ENCODE results near the gene ANKRD63.

ANKRD63 gene

GRCh38 chr15:40310001-40310959 is 27.4 kb upstream of the ANKRD63 start:
- DNase-seq (ENCODE audit: low read depth, low spot score) = no peak
- Histone ChIP-seq H3K27ac (peak overlapping the region; percentile 83), H3K36me3 (ENCODE audit: insufficient read depth, low read length) (no peaks in the 10 kb centered on the region), H3K4me3 (no peak overlapping the region), H3K9me3 (ENCODE audit: low read depth, low read length) (no peaks in the 10 kb centered on the region), H3K9ac (ENCODE audit: insufficient read length) (no peak overlapping the region)
- no peak for TF ChIP-seq FOXP2 (optimal IDR thresholded peaks at IDR 0.05; ENCODE audit: control extremely low read depth, extremely low read length, insufficient read depth)
- no peak for TF ChIP-seq POLR2AphosphoS5 (IDR thresholded peaks at IDR 0.05; ENCODE audit: borderline replicate concordance, low read depth, low read length)
- no peak for TF ChIP-seq EZH2 (IDR thresholded peaks at IDR 0.05)

GRCh38 chr15:40309344-40309862 is 26.5 kb upstream of the ANKRD63 start:
- H3K27ac ChIP-seq = peak overlapping the region; percentile 83
- no peak overlapping the region for H3K9ac ChIP-seq (ENCODE audit: insufficient read length)
- no peak for DNase-seq (ENCODE audit: low read depth, low spot score)
- H3K4me3 ChIP-seq = no peak overlapping the region
- H3K36me3 ChIP-seq (ENCODE audit: insufficient read depth, low read length) = no peaks in the 10 kb centered on the region
- TF ChIP-seq EZH2 (IDR thresholded peaks at IDR 0.05) (no peak), FOXP2 (optimal IDR thresholded peaks at IDR 0.05; ENCODE audit: control extremely low read depth, extremely low read length, insufficient read depth) (no peak), POLR2AphosphoS5 (IDR thresholded peaks at IDR 0.05; ENCODE audit: borderline replicate concordance, low read depth, low read length) (no peak)
- no peaks in the 10 kb centered on the region for H3K9me3 ChIP-seq (ENCODE audit: low read depth, low read length)

- Histone ChIP-seq H3K9ac (ENCODE audit: insufficient read length) (peak within 1 kb of the TSS; percentile 79), H3K9me3 (ENCODE audit: low read depth, low read length) (no peaks in the 10 kb centered on the region), H3K4me3 (peak within 1 kb of the TSS; percentile 81), H3K27ac (peak within 1 kb of the TSS; percentile 88), H3K36me3 (ENCODE audit: insufficient read depth, low read length) (peaks cover 9% of the 10 kb centered on the region; the same call in 1 of the 2 replicates)
- no peak for DNase-seq (ENCODE audit: low read depth, low spot score)
- TF ChIP-seq POLR2AphosphoS5 (IDR thresholded peaks at IDR 0.05; ENCODE audit: borderline replicate concordance, low read depth, low read length) (peak; percentile 36; the same call in 1 of the 2 replicates), EZH2 (IDR thresholded peaks at IDR 0.05) (no peak), FOXP2 (optimal IDR thresholded peaks at IDR 0.05; ENCODE audit: control extremely low read depth, extremely low read length, insufficient read depth) (no peak)
Observed at GRCh38 chr15:40307421-40308211, 24.8 kb upstream of the ANKRD63 start, which contains the start of gene PLCB2. Gene PLCB2, minus strand, starts transcription at chr15:40307935. Its CDS starts 263 bp downstream, at chr15:40307672.

GRCh38 chr15:40306908-40307307 is 24.0 kb upstream of the ANKRD63 start:
- no peak for DNase-seq (ENCODE audit: low read depth, low spot score)
- no peak overlapping the region for H3K27ac ChIP-seq
- no peaks in the 10 kb centered on the region for H3K9me3 ChIP-seq (ENCODE audit: low read depth, low read length)
- H3K9ac ChIP-seq (ENCODE audit: insufficient read length) = peak overlapping the region; percentile 6
- no peak for TF ChIP-seq POLR2AphosphoS5 (IDR thresholded peaks at IDR 0.05; ENCODE audit: borderline replicate concordance, low read depth, low read length)
- TF ChIP-seq EZH2 (IDR thresholded peaks at IDR 0.05) = no peak
- no peak for TF ChIP-seq FOXP2 (optimal IDR thresholded peaks at IDR 0.05; ENCODE audit: control extremely low read depth, extremely low read length, insufficient read depth)
- H3K4me3 ChIP-seq = peak overlapping the region; percentile 81
- peaks cover 16% of the 10 kb centered on the region; the same call in 1 of the 2 replicates for H3K36me3 ChIP-seq (ENCODE audit: insufficient read depth, low read length)

GRCh38 chr15:40306371-40306770 is 23.5 kb upstream of the ANKRD63 start:
- Histone ChIP-seq H3K9ac (ENCODE audit: insufficient read length) (no peak overlapping the region), H3K4me3 (peak overlapping the region; percentile 81)
- no peak for TF ChIP-seq FOXP2 (optimal IDR thresholded peaks at IDR 0.05; ENCODE audit: control extremely low read depth, extremely low read length, insufficient read depth)
- TF ChIP-seq EZH2 (IDR thresholded peaks at IDR 0.05) = no peak

GRCh38 chr15:40305281-40305680 is 22.4 kb upstream of the ANKRD63 start:
- Histone ChIP-seq H3K27ac (no peak overlapping the region), H3K36me3 (ENCODE audit: insufficient read depth, low read length) (peaks cover 32% of the 10 kb centered on the region; the same call in 1 of the 2 replicates), H3K9ac (ENCODE audit: insufficient read length) (no peak overlapping the region), H3K9me3 (ENCODE audit: low read depth, low read length) (no peaks in the 10 kb centered on the region), H3K4me3 (no peak overlapping the region)
- TF ChIP-seq POLR2AphosphoS5 (IDR thresholded peaks at IDR 0.05; ENCODE audit: borderline replicate concordance, low read depth, low read length) (no peak), FOXP2 (optimal IDR thresholded peaks at IDR 0.05; ENCODE audit: control extremely low read depth, extremely low read length, insufficient read depth) (no peak), EZH2 (IDR thresholded peaks at IDR 0.05) (no peak)
- DNase-seq (ENCODE audit: low read depth, low spot score) = no peak

More at GRCh38 chr15:40306371-40306770, 23.5 kb upstream of the ANKRD63 start:
- no peak for DNase-seq (ENCODE audit: low read depth, low spot score)
- H3K9me3 ChIP-seq (ENCODE audit: low read depth, low read length) = no peaks in the 10 kb centered on the region
- peaks cover 21% of the 10 kb centered on the region; the same call in 1 of the 2 replicates for H3K36me3 ChIP-seq (ENCODE audit: insufficient read depth, low read length)
- no peak overlapping the region for H3K27ac ChIP-seq

- TF ChIP-seq POLR2AphosphoS5 (IDR thresholded peaks at IDR 0.05; ENCODE audit: borderline replicate concordance, low read depth, low read length) = no peak
- no peak for TF ChIP-seq FOXP2 (optimal IDR thresholded peaks at IDR 0.05; ENCODE audit: control extremely low read depth, extremely low read length, insufficient read depth)
- TF ChIP-seq EZH2 (IDR thresholded peaks at IDR 0.05) = no peak
- no peak for DNase-seq (ENCODE audit: low read depth, low spot score)
- H3K9me3 ChIP-seq (ENCODE audit: low read depth, low read length) = peaks cover 4% of the 10 kb centered on the region; the same call in 1 of the 2 replicates
- no peak overlapping the region for H3K9ac ChIP-seq (ENCODE audit: insufficient read length)
- H3K27ac ChIP-seq = no peak overlapping the region
- H3K4me3 ChIP-seq = no peak overlapping the region
- peaks cover 44% of the 10 kb centered on the region for H3K36me3 ChIP-seq (ENCODE audit: insufficient read depth, low read length)
Observed at GRCh38 chr15:40303576-40303975, 20.7 kb upstream of the ANKRD63 start.
